VCaP (cell line): ENCODE data around the gene HAO2.
"Not testable (repeated sequence)": the region's sequence is repeated elsewhere in the genome, so short reads cannot be mapped to it uniquely, and the experiment has no call there.

Experiments used
- H3K27ac ChIP-seq: fragments of 450-650 bp; 2 replicates; pipeline ENCODE4 v1.5.1; 2017
- TF ChIP-seq, protein P1 (sequence below): fragments of 450-650 bp; conservative IDR thresholded peaks from 2 replicates; pipeline ENCODE4 v1.5.1; 2017; ENCODE audit warnings: mild to moderate bottlenecking, moderate library complexity

The HAO2 gene

DNA sequence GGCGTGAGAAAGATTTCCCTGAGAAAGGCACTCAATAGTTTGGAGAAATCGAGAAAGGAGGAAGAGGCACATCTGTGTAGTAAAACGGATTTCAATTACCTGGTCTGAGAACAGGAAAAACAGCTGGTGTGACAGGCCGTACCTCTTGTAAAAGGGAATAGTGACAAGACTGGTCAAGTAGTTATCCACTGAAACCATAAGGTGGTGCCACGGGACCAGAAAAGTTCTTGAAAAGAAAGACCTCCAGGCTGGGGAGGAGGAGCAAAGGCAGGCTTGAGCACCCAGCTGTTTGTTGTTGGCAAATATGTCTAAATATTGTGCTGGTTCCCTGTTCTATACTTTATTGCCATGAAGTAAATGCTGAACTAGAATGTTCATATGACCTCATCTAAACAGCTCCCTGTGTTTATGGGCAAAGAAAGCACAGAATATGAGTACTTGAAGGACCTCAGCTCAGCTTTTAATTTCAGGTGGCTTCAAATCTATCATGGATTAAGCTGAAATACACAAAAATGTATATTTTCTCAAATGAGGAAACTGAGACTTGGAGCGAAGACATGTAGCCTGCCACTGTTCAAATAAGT lies 4.0 kb downstream of the HAO2 start:
- peak overlapping the region; percentile 54 for H3K27ac ChIP-seq
- TF ChIP-seq, protein P1, sequence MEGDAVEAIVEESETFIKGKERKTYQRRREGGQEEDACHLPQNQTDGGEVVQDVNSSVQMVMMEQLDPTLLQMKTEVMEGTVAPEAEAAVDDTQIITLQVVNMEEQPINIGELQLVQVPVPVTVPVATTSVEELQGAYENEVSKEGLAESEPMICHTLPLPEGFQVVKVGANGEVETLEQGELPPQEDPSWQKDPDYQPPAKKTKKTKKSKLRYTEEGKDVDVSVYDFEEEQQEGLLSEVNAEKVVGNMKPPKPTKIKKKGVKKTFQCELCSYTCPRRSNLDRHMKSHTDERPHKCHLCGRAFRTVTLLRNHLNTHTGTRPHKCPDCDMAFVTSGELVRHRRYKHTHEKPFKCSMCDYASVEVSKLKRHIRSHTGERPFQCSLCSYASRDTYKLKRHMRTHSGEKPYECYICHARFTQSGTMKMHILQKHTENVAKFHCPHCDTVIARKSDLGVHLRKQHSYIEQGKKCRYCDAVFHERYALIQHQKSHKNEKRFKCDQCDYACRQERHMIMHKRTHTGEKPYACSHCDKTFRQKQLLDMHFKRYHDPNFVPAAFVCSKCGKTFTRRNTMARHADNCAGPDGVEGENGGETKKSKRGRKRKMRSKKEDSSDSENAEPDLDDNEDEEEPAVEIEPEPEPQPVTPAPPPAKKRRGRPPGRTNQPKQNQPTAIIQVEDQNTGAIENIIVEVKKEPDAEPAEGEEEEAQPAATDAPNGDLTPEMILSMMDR, result peak; percentile 76

- TF ChIP-seq, protein P1, result no peak
- peak overlapping the region; percentile 54; the same call in 1 of the 2 replicates for H3K27ac ChIP-seq
Measured at GRCh38 chr1:119373465-119373864, 4.9 kb downstream of the HAO2 start.

- H3K27ac ChIP-seq, result peak overlapping the region; percentile 54
- TF ChIP-seq, protein P1, result no peak
Measured at GRCh38 chr1:119374208-119374874, 5.8 kb downstream of the HAO2 start.

DNA sequence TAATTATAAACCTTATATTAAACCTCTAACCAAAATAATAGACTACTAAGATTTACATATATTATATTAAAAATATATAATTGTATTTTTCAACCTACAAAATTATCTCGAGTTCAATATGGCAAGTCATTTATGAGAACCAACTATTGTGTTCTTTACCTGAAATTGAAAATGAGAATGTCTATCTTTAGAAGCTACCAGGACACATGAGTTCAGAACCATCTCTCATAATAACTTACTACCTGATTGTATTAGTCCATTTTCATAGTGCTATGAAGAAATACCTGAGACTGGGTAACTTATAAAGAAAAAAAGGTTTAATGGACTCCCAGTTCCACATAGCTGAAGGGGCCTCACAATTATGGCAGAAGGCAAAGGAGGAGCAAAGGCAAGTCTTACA lies 6.8 kb downstream of the HAO2 start:
- TF ChIP-seq, protein P1, result no peak
- peak overlapping the region; percentile 54; the same call in 1 of the 2 replicates for H3K27ac ChIP-seq

- H3K27ac ChIP-seq, result no peak overlapping the region
- TF ChIP-seq, protein P1, result no peak
Measured at GRCh38 chr1:119376594-119376993, 8.0 kb downstream of the HAO2 start.

DNA sequence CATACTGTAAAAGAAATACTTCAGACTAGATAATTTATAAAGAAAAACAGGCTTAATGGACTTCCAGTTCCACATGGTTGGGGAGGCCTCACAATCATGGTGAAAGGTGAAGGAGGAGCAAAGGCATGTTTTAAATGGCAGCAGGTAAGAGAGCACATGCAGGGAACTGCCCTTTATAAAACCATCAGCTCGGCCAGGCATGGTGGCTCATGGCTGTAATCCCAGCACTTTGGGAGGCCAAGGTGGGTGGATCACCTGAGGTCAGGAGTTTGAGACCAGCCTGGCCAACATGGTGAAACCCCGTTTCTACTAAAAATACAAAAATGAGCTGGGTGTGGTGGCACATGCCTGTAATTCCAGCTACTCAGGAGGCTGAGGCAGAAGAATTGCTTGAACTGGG lies 9.0 kb downstream of the HAO2 start:
- not testable (repeated sequence) for H3K27ac ChIP-seq

DNA sequence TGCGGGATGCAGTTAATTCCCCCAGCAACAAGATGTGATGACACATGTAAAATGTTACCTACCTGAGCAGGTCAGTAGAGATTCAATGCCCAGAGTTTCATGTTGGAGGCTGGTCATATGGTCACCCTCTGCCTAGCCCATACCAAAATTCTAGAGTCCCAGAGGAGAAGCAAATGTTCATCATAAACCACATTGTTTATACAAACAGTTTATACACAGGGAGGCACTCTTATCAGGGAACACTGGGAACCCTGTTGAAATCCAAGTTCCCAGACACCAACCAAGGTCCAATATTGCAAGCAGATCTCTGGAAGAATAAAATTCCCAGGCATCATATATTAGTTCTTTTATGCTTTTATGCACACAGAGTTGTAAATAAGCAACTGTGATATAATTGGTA lies 10.5 kb downstream of the HAO2 start:
- TF ChIP-seq, protein P1, result no peak

DNA sequence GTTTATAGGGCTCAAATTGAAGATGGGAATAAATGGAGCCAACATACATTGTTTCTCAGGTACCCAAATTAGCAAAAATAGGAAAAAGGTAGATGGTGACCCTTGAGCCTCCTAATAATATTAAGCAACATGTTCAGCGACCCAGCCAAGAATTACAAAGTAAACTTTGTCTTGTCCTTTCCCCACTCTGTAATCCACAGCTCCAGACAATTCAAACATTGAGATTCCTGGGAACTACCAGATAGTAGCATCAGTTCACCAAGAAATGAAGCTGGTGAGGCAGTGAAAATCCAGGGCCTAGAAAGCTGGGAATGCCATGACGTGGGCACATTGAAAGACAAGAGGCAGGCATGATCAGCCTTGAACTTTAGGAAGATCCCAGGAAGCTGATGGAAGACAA lies 11.7 kb downstream of the HAO2 start:
- TF ChIP-seq, protein P1, result no peak

More for the DNA sequence above, 10.5 kb downstream of the HAO2 start:
- no peak overlapping the region for H3K27ac ChIP-seq

More for the DNA sequence above, 11.7 kb downstream of the HAO2 start:
- no peak overlapping the region for H3K27ac ChIP-seq
